HCT116 (cell line): Measurements from ENCODE around the gene HGFAC. TPM values are rescaled to one million over a fixed set of nuclear protein-coding genes. Genes with fewer than 3 reads are reported as not detected.

Source experiments
- ATAC-seq: fragments of 200-7000 bp; cut with Tn5 transposase; 2 replicates; pipeline ENCODE4 v1.9.1; 2020; ENCODE audit warnings: mild to moderate bottlenecking, moderate library complexity
- BruUV-seq: library from RNA; stranded (reverse); fragments of 400-500 nt; replicated peaks from 2 replicates; lab custom pipeline; 2021; lab: Mats Ljungman, UMichigan
- CTCF ChIA-PET: fragments of 300-600 bp; sonication (Branson Sonifier 250); formaldehyde crosslinking; loops from one replicate; lab custom pipeline; 2021; ENCODE audit warnings: antibody characterized with exemption; lab: Charles Lee
- POLR2A ChIA-PET: fragments of 300-600, 350-600 bp; sonication (Branson Sonifier 250); formaldehyde crosslinking; loops from one replicate; lab custom pipeline; 2021; ENCODE audit warnings: antibody characterized with exemption; lab: Charles Lee
- RAD21 ChIA-PET, 2 experiments: fragments of 300-600 bp; sonication (Branson Sonifier 250); formaldehyde crosslinking; loops; one replicate each; lab custom pipeline; 2023; ENCODE audit warnings: low total read pairs in 2 of 2; ENCODE audit not compliant: uncharacterized antibody in 2 of 2, unreplicated experiment in 2 of 2, low non-redundant PET in 1 of 2; lab: Charles Lee
- DNase-seq: peaks from one replicate; pipeline ENCODE4 v3.0.0-alpha.2; 2010; ENCODE audit warnings: low read depth, low spot score
- H2AFZ ChIP-seq: fragments of 200-600 bp; shearing (Covaris generic), sonication (generic); 2 replicates; pipeline ENCODE4 v1.6.1; 2017; ENCODE audit warnings: low read depth, mixed run types, mixed read lengths, antibody characterized with exemption, low read length; ENCODE audit not compliant: poor library complexity, severe bottlenecking
- H3K27ac ChIP-seq: 2 replicates; pipeline ENCODE4 v1.5.1; 2012; ENCODE audit warnings: low read depth, low read length
- H3K27me3 ChIP-seq: fragments of 200-600 bp; sonication (generic); 2 replicates; pipeline ENCODE4 v1.6.1; 2016; ENCODE audit warnings: mixed run types, low read length, mixed read lengths; ENCODE audit not compliant: insufficient read depth
- H3K36me3 ChIP-seq, 2 experiments: fragments of 200-500 bp in 1 of 2; fragments of 200-600 bp in 1 of 2; sonication (Bioruptor generic) in 1 of 2; sonication (generic) in 1 of 2; 2 replicates each; pipeline versions ENCODE4 v1.5.1 to v1.6.1; 2014 to 2016; ENCODE audit warnings: low read length in 2 of 2, inconsistent platforms in 1 of 2, mixed read lengths in 1 of 2, mixed run types in 1 of 2; ENCODE audit not compliant: insufficient read depth in 2 of 2, control insufficient read depth in 1 of 2
- H3K4me1 ChIP-seq, 2 experiments: fragments of 200-600 bp in 1 of 2; sonication (generic) in 1 of 2; 2 replicates each; pipeline versions ENCODE4 v1.5.1 to v1.6.1; 2012 to 2017; ENCODE audit warnings: low read length in 2 of 2, inconsistent platforms in 1 of 2, mild to moderate bottlenecking in 1 of 2, mixed read lengths in 1 of 2, mixed run types in 1 of 2, moderate library complexity in 1 of 2; ENCODE audit not compliant: insufficient read depth in 2 of 2, control insufficient read depth in 1 of 2
- H3K4me2 ChIP-seq: fragments of 200-600 bp; sonication (generic); 2 replicates; pipeline ENCODE4 v1.6.1; 2017; ENCODE audit warnings: mixed run types, low read length, mixed read lengths
- H3K4me3 ChIP-seq, 2 experiments: fragments of 200-600 bp in 1 of 2; sonication (generic) in 1 of 2; replicated peaks in 1 of 2; 2 replicates each; pipeline ENCODE4 v1.5.1; 2011 to 2016; ENCODE audit warnings: low read length in 2 of 2, control low read depth in 1 of 2, low read depth in 1 of 2, mild to moderate bottlenecking in 1 of 2, mixed read lengths in 1 of 2, mixed run types in 1 of 2
- H3K79me2 ChIP-seq: fragments of 200-600 bp; sonication (generic); 2 replicates; pipeline ENCODE4 v1.6.1; 2017; ENCODE audit warnings: mild to moderate bottlenecking, mixed run types, low read length, moderate library complexity, mixed read lengths; ENCODE audit not compliant: insufficient read depth
- H3K9ac ChIP-seq: fragments of 200-600 bp; sonication (generic); 2 replicates; pipeline ENCODE4 v1.6.1; 2016; ENCODE audit warnings: low read length, mixed read lengths
- H3K9me2 ChIP-seq: fragments of 200-600 bp; sonication (generic), shearing (Covaris generic); 2 replicates; pipeline ENCODE4 v1.6.1; 2017; ENCODE audit warnings: mixed run types, mild to moderate bottlenecking, moderate library complexity; ENCODE audit not compliant: insufficient read depth
- H3K9me3 ChIP-seq, 2 experiments: fragments of 200-500 bp in 1 of 2; fragments of 200-600 bp in 1 of 2; sonication (Bioruptor generic) in 1 of 2; sonication (generic) in 1 of 2; 2 replicates each; pipeline ENCODE4 v1.6.1; 2014 to 2017; ENCODE audit warnings: low read length in 2 of 2, mixed read lengths in 2 of 2, inconsistent platforms in 1 of 2, low read depth in 1 of 2, mild to moderate bottlenecking in 1 of 2, mixed run types in 1 of 2, moderate library complexity in 1 of 2; ENCODE audit not compliant: control insufficient read depth in 1 of 2, insufficient read depth in 1 of 2
- H4K20me1 ChIP-seq: fragments of 200-600 bp; sonication (generic), shearing (Covaris generic); 2 replicates; pipeline ENCODE4 v1.6.1; 2017; ENCODE audit warnings: mixed run types, mild to moderate bottlenecking, moderate library complexity; ENCODE audit not compliant: insufficient read depth
- CTCF ChIP-seq, 3 experiments: fragments of 200-600 bp in 1 of 3; sonication (generic) in 1 of 3; IDR thresholded peaks in 2 of 3; conservative IDR thresholded peaks in 1 of 3; 2 replicates each; pipeline ENCODE4 v1.5.1; 2012 to 2017; ENCODE audit warnings: low read depth in 2 of 3, low read length in 2 of 3, antibody characterized with exemption in 1 of 3, borderline replicate concordance in 1 of 3, control low read depth in 1 of 3, mild to moderate bottlenecking in 1 of 3, mixed read lengths in 1 of 3, mixed run types in 1 of 3, moderate library complexity in 1 of 3; ENCODE audit not compliant: insufficient read depth in 1 of 3
- POLR2A ChIP-seq: IDR thresholded peaks from 2 replicates; pipeline ENCODE4 v1.7.0; 2011; ENCODE audit warnings: borderline replicate concordance; ENCODE audit not compliant: insufficient read depth, insufficient read length; ENCODE audit errors: extremely low read depth
- REST ChIP-seq: IDR thresholded peaks from 2 replicates; pipeline ENCODE4 v1.6.1; 2012; ENCODE audit warnings: low read depth
- SP1 ChIP-seq: IDR thresholded peaks from 2 replicates; pipeline ENCODE4 v1.6.1; 2012; ENCODE audit warnings: low read depth
- intact Hi-C: fragments of 100-400 bp; cut with micrococcal nuclease; formaldehyde crosslinking; loops from 2 replicates; pipeline ENCODE4 v1.10.0; 2022
- total RNA-seq: library from RNA; stranded (reverse); gene quantifications from one replicate; pipeline ENCODE4 v1.2.1, GENCODE V29; 2021; ENCODE audit not compliant: unreplicated experiment

HGFAC gene
- total RNA-seq, 1 experiment from 2014 or later, result 1.1 TPM

GRCh38 chr4:3393171-3393570, 48.6 kb upstream of the HGFAC start:
- no peaks in the 10 kb centered on the region for H3K9me3 ChIP-seq
- H3K4me1 ChIP-seq, result no peaks in the 10 kb centered on the region
- H3K9ac ChIP-seq, result no peak overlapping the region
- H4K20me1 ChIP-seq, result no peaks in the 10 kb centered on the region
- H3K36me3 ChIP-seq, result no peaks in the 10 kb centered on the region
- BruUV-seq, result no TSS peak
- no peak overlapping the region for H2AFZ ChIP-seq
- RAD21 ChIA-PET, result no interaction called here
- H3K27ac ChIP-seq, result no peak overlapping the region
- no peak overlapping the region for H3K4me2 ChIP-seq
- no peak for TF ChIP-seq POLR2A
- no peak for TF ChIP-seq REST
- no peak for TF ChIP-seq CTCF (IDR thresholded peaks at IDR 0.05 in 2 of 3, conservative IDR thresholded peaks at IDR 0.05 in 1 of 3; ENCODE audit: borderline replicate concordance in 1 of 3, insufficient read depth in 1 of 3, low read depth in 2 of 3, low read length in 2 of 3)
- no peak for TF ChIP-seq SP1
- CTCF ChIA-PET, result no interaction called here
- no peak overlapping the region for H3K4me3 ChIP-seq
- H3K79me2 ChIP-seq, result no peaks in the 10 kb centered on the region
- ATAC-seq (no peak), DNase-seq (no peak)
- no peaks in the 10 kb centered on the region for H3K27me3 ChIP-seq
- POLR2A ChIA-PET, result no interaction called here
- intact Hi-C loops, result no loop called here
- no peaks in the 10 kb centered on the region for H3K9me2 ChIP-seq
